HG02763 (cell line): Measurements from ENCODE around the gene LIN7B.
"Not testable (repeated sequence)": the region's sequence is repeated elsewhere in the genome, so short reads cannot be mapped to it uniquely, and the experiment has no call there.

Experiments used
- ATAC-seq: cut with Tn5 transposase; IDR thresholded peaks from one replicate; pipeline ENCODE4 v1.9.1; 2021; ENCODE audit warnings: mild to moderate bottlenecking, moderate library complexity; ENCODE audit not compliant: unreplicated experiment

The LIN7B gene

GRCh38 chr19:49118565-49119410 lies 4.6 kb downstream of the LIN7B start, which contains the start of gene C19orf73:
Gene C19orf73, minus strand, starts transcription at chr19:49119143. Its CDS starts 121 bp downstream, at chr19:49119022.
- peak; percentile 80 for ATAC-seq

- no peak for ATAC-seq
Observed at GRCh38 chr19:49119411-49120324, 5.5 kb downstream of the LIN7B start, which contains the start of gene PPFIA3. Gene PPFIA3, plus strand, starts transcription at chr19:49119544. Its CDS starts 8,330 bp downstream, at chr19:49127874.

GRCh38 chr19:49120325-49120683 lies 6.1 kb downstream of the LIN7B start:
- ATAC-seq, result no peak

- no peak for ATAC-seq
Observed at GRCh38 chr19:49120868-49121267, 6.7 kb downstream of the LIN7B start.

- ATAC-seq, result not testable (repeated sequence)
Observed at GRCh38 chr19:49121841-49122240, 7.7 kb downstream of the LIN7B start.

- not testable (repeated sequence) for ATAC-seq
Observed at GRCh38 chr19:49123285-49123684, 9.1 kb downstream of the LIN7B start.

GRCh38 chr19:49125025-49125731 lies 11.0 kb downstream of the LIN7B start:
- ATAC-seq, result no peak

- ATAC-seq, result no peak
Observed at GRCh38 chr19:49126575-49126974, 12.4 kb downstream of the LIN7B start.

- not testable (repeated sequence) for ATAC-seq
Observed at GRCh38 chr19:49127225-49127624, 13.1 kb downstream of the LIN7B start.

GRCh38 chr19:49127674-49128544 lies 13.7 kb downstream of the LIN7B start:
- peak; percentile 86 for ATAC-seq

- no peak for ATAC-seq
Observed at GRCh38 chr19:49128545-49129237, 14.5 kb downstream of the LIN7B start.

GRCh38 chr19:49129238-49129583 lies 15.0 kb downstream of the LIN7B start:
- ATAC-seq, result no peak

- ATAC-seq, result no peak
Observed at GRCh38 chr19:49130325-49130724, 16.2 kb downstream of the LIN7B start.

- ATAC-seq, result no peak
Observed at GRCh38 chr19:49132974-49133609, 18.9 kb downstream of the LIN7B start.

GRCh38 chr19:49133621-49134454 lies 19.7 kb downstream of the LIN7B start:
- no peak for ATAC-seq

- no peak for ATAC-seq
Observed at GRCh38 chr19:49135686-49136085, 21.5 kb downstream of the LIN7B start.

GRCh38 chr19:49136771-49137171 lies 22.6 kb downstream of the LIN7B start:
- no peak for ATAC-seq

GRCh38 chr19:49140951-49141350 lies 26.8 kb downstream of the LIN7B start:
- ATAC-seq, result no peak
